KG1 (cell line): ENCODE results near the gene TNFSF18.
"Not testable (repeated sequence)": the region's sequence is repeated elsewhere in the genome, so short reads cannot be mapped to it uniquely, and the experiment has no call there.

Experiments
- DNase-seq: peaks from one replicate; lab custom pipeline; 2025; lab: John Stamatoyannopoulos, UW

The TNFSF18 gene, protein sequence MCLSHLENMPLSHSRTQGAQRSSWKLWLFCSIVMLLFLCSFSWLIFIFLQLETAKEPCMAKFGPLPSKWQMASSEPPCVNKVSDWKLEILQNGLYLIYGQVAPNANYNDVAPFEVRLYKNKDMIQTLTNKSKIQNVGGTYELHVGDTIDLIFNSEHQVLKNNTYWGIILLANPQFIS

DNA sequence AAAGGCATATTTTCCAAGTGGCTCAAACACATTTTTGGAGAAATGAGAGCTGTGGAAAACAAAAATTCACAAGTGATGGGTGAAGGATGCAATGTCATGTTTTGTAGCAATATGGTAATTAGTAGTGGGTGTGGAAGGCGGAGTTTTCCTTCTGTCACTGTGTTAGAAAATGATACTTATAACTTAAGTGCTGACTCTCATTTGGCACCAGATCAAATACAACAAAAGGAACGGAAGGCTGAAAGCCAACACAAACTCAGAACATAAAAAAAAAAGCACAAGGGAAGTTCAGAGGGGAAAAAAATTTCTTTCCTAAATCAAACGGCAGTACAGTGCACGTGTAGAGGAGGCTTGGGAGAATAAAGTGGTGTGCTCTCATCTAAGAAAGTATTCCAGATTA is at the start of gene TNFSF18:
Gene TNFSF18, minus strand, starts transcription at position 77 of the 400 bp plus-strand sequence. Its CDS starts 45 bp downstream, at position 32.
- no peak for DNase-seq

DNA sequence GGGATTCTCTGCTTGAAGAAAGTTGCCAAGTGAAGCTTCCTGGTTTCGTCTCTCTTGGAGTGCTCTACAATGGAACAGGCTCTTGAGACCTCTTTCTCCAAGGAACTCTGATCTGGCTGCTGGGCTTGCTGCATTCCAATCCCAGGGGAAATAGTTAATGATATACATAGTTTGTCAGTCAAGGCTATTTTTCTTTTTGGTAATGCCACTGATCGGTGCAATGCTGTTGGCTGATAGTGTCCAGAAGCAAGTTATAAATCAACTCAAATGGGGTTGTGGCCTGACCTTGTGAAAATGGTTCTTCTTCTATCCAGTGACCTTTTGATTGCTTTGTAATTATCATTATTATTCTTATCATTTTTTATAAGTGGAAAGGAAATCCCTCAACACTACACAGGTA is 48.4 kb upstream of the TNFSF18 start:
- no peak for DNase-seq

DNA sequence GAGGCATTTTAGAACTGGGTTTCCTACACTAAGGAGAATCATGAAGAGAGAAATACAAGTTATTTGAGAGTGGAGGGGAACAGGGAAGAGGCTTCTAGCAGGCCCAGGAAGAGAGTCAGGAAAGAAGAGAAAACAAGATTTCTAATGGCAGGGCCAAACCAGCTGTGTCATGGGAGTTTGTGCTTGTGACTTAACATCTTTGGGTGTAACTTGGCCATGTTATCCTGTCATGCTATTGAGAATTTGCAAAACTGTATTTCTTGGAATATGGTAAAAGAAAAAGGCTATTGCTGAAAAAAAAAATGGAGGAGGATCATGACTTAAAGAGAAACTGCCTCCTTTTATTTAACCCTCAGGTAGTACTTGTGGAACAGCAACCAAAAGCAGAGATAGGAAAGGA is 47.4 kb upstream of the TNFSF18 start:
- DNase-seq, result no peak

DNA sequence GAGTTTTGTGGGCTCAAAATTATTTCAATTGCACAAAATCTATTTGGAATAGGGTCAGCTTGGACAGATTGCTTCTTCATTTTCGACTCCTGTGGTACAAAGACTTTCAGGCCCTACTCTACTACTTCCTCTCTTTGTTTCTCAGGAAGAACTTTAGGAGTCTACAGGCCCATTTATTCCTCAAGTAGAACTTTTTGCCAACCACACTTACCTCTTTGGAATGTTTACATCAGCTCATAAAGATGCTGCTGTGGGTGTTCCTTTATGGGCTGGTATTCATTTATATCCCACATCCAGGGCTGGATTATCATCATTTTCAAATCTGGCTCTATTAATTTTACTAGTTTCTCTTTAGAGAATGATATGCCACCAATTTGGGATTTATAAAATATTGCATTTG is 46.3 kb upstream of the TNFSF18 start:
- no peak for DNase-seq

DNA sequence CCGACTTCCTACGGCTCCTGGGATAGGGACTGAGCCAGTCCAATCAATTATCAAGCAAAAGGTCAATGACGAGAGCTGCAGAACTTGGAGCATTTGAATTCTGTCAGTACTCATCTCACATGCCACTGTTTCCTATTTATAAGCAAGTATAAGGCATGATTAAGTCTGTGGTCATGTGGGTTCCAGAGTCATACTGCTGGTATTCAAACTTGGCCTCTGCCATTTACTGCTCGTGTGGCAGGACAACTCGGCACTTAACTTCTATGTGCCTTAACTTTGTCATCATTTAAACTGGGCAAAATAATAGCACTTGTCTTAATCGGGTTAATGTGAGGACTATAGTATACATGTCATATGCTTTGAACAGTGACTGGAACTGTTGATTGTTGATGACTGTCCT is 44.9 kb upstream of the TNFSF18 start:
- DNase-seq, result no peak

DNA sequence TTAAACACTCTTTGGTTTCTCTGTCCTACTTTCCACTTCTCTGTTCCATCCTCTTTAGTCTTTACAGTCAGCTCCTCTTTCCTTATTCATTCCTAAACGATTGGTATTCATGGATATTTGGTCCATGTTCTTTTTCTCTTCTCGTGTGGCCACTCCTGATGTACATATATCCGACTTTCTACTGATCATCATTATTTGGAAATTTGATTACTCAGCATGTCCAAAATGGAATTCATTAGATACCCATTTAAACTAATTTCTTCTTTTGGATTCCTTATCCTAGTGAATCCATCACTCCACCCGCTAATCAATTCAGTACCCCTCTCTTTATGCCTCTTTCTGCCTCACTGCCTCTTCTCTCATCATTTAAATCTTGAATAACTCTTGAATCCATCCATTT is 43.8 kb upstream of the TNFSF18 start:
- no peak for DNase-seq

DNA sequence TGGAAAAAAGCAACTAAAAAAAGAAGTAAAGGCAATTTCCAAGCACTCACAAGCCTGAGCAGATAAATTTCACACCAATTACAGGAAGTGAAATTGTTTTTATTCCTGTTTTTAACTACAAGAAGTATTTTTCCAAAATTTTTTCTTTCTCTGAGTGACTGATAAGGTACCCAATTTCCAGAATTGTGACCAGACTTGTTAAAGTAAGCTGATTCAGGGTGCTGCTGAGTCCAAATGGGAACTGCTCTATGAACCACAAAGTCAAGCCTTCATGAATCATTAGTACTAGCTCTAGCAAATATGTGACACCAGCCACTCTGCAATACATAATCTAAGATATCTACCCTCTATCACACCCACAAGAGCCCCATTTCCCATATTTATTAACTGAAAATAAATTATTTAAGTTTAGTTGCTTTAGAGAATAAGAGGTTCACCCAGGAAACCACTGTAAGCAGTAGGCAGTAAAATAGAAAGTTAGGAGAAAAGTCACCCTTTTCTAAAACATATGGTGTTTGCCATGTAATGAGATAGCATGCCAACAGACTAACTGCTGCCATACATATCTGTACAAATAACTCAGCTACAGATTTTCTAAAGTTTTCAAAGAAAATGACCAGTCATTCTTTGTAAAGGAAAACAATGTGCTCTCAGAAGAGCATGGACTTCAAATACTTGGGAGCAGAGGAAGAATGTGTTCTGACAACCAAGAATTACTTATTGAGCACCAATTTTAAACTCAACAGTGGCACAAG is 43.1 kb upstream of the TNFSF18 start:
- DNase-seq, result no peak

DNA sequence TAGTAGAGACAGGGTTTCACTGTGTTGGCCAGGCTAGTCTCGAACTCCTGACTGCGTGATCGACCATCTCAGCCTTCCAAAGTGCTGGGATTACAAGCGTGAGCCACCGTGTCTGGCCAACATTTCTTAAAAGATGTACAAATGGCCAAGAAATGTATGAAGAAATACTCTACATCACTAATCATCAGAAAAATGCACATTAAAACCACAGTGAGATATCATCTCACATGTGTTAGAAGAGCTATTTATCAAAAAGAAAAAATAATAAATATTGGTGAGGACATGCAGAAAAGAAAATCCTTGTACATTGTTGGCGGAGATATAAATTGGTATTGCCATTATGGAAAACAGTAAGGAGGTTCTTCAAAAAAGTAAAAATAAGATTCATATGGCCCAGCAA is 33.6 kb upstream of the TNFSF18 start:
- no peak for DNase-seq

DNA sequence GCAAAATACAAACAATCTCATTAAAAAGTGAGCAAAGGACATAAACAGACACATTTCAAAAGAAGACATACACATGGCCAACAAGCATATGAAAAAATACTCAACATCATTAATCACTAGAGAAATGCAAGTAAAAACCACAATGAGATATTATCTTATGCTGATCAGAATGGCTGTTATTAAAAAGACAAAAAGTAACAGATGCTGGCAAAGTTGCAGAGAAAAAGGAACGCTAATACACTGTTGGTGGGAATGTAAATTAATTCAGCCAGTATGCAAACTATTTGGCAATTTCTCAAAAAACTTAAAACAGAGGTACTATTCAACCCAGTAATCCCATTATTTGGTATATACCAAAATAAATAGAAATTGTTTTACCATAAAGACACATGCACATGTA is 32.2 kb upstream of the TNFSF18 start:
- no peak for DNase-seq

DNA sequence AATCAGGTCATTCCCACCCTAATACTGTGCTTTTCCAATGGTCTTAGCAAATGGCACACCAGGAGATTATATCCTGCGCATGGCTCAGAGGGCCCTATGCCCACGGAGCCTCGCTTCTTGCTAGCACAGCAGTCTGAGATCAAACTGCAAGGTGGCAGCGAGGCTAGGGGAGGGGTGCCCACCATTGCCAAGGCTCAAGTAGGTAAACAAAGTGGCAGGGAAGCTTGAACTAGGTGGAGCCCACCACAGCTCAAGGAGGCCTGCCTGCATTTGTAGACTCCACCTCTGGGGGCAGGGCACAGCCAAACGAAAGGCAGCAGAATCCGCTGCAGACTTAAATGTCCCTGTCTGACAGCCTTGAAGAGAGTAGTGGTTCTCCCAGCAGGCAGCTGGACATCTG is 23.5 kb upstream of the TNFSF18 start:
- DNase-seq, result not testable (repeated sequence)

DNA sequence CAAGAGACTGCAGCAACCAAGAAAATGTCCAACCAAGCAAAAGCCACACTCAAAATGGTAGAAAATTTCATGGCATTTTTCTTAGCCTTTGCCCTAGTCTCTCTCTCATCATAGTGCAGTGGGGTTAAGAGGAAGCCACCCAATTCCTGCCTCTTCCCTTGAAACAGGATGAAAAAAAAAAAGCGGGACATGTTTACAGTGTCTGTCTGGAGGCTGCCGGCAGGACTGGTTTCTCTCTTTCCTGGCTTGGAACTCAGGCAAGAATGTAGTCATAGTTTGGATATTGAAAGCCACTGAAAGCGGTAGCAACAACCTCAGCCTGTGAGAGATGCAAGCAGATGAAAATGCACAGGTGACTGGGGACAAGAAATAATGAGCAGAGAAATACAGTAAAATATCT is 13.3 kb upstream of the TNFSF18 start:
- DNase-seq, result no peak

DNA sequence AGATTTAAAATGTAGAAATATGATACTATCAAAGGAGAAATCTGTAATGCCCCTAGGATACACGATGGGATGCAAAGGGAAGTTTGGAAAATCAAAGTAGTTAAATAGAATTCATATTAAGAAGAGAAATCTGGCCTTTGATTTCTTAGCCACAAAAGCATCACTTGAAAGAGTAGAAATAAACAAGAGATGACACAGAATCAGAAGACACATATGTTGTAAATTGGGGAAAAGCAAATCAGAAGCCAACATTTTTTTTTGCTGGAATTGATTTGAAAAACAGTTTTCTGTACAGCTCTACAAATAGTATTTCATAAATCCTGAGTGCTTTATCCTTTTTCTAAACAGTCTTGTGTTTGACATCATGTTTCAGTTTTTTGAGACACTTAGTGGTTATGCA is 12.4 kb upstream of the TNFSF18 start:
- no peak for DNase-seq

DNA sequence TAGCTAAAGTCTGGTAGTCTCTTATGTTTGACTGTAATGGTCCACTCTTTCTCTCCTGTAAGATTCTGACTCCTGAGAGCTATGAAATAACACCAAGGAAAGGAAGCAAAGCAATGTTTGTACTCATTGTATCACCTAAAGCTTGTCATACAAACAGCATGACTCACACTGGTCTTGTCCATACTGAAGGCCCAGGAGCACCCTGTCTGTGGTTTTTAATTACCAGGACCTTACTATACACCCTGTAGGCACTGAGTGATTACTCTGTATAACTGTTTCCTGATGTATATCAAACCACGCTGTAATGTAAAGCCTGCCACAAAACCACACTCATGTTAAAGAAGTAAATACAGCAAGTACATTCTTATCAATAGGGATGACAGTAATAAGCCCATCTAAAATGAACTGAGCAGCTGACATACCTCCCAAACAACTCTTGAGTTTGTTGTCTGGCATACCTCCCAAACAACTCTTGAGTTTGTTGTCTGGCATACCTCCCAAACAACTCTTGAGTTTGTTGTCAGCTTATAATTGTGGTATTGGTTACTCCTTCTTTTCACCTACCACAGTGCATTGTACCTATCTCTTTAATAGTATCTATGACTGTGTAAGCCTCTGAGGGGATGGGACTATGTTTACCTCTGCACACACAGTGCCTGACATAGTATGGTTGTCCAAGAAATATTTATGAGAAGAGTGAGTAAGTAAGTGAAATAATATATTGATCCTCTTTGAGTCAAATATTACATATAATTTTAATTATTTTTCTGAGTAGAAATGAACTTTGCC is 11.6 kb upstream of the TNFSF18 start:
- no peak for DNase-seq

DNA sequence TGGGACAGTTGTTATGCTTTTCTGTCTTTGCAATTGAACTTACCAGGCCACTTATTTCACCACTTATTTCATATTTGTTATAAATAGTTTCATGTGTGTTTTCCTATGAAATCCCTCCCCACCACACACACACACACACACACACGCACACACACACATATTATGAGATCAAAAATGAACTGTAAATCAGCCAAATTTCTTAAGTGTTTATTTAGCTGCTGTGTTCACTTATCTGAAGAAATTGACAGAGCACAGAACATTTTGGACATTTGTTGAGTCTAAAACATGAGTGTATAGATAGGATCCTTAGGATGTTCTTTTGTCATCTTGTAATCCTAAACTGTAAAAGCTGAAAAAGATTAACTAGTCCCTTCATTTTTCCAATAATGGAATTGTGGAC is 7.8 kb upstream of the TNFSF18 start:
- no peak for DNase-seq

DNA sequence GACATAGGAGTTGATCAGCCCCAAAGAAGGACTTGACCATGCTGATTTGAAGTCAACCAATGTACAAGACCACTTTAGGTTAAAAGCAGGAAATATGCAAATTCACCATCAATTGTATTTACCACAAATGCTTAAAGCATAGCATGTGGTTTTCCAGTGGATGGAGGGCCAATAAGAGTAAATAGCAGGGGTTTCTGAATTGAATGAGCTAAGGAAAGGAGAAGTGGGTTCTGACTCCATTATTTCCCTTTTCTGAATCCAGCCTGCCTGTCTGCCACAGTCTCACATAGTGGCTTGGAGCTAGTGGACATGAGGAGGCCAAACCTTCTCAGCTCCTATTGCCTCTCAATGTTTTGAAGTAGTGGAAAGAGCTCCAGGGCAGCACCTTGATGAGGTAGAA is 7.2 kb upstream of the TNFSF18 start:
- DNase-seq, result no peak

DNA sequence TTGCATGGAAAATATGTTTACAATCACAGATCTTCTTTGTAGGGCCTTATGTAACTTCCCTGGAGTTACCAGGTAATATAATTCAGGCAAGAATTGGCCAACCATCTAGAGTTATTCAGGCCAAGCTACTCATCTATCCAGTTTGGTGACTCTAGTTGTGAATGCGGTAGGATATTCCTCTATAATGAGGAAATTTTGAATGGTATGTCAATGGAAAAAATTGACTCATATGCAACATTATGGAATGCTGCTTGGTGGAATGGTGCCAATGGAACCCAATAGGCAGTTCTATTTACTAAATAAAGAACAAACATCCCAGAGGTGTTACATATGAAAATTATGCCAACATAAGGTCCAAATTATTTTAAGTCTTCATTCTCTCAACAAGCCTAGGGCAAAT is 5.6 kb upstream of the TNFSF18 start:
- no peak for DNase-seq

DNA sequence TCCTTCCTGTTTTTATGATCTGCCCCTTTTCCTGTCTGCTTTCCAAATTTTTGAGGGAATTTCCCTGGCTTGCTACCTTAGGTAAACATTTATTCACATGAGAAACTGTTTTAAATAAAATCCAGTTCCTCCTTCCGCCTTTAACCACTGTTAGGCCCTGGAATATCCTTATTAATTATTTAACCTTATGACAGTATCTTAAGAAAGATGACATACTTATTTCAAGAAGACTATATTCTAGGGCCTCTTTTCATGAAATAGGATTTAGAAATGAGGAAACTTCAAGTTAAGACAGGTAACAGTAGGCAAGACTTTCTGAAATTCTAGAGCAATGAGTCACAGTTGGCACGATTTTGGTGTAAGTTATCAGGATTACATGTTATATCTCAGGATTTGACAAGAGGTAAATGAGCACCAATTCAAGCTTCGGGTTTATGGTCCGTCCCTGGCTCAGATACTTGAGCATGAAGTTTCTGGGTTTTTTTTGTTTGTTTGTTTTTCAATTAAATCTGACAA is 2.0 kb upstream of the TNFSF18 start:
- DNase-seq, result no peak

DNA sequence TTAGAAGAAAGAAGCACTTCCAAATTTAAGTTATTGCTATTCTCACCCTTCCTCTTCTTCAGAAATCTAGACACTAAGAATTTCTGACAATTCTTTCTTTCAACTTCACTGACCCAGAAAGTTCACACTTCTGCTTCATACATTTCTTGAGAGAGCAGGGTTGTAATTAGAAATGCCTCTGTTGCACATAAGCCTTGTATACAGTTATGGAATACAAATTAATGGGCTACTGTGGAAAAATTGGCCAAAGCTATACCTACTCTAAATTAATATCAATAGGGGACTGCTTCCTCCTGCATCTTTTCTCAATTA is 1.5 kb downstream of the TNFSF18 start:
- no peak for DNase-seq

DNA sequence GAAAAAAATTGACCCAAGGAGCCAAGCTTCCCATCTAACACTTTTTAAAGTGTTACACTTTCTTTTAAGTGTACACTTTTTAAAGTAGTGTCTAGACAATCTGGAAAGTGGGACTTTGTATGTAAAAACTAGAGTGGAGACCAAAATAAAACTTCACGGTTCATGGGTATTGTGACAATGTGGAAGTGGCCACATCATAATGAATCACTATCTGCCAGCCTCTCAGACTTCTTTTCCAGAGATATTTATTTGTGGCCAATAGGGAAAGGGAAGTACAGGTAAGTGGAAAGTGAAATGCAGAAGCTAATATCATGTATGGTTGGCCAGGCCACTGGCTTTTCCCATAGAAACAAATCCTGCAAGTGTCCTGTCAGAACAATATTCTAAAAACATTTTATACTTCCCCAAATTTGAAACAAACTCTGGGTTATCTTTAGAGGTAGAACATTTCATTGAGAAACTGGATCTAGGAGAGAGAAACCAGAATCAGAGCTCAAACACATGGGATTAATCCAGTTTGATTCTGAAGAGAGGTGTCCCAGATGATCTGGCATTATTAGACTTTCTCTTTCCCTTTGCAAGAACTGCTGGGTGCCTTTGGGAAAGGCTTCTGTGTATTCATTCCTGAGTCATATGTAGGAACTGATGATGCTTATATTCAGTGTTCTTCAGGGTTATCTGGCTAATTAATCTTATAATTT is 2.0 kb downstream of the TNFSF18 start:
- DNase-seq, result no peak

DNA sequence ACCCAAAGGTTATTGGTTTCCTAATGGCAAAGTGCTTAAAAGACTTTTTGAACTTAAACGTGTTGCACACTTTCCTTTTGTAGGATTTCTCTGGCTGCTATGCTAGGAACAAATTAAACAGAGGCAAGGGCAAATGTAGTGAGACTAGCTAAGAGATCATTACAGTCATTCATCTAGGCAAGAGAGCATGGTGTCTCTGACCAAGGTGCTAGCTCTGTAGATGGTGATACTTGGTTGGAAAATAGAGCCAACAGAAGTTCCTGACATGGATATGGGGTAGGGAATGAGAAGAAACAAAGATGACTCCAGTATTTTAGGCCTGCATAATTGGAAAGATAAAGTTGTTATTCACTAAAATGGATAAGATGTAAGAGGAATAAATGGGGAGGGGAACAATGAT is 6.1 kb downstream of the TNFSF18 start:
- DNase-seq, result no peak

DNA sequence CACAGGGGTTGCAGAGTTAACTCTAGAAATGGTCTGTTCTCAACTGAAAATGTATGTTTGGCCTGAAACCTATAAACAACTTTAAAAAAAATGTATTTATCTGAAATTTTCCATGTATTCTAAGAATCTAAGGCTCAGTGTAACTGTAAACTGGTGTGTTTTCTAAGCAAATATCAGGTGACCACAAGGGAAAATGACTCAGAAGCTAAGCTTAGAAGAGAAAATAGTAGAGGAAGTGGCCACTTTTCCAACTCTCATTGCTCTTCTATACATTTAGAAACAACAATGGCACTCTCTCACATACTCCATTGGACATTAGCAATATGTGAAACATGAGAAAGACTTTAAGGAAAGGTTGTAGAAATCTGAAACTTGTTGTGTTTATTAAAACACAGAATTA is 7.5 kb downstream of the TNFSF18 start:
- no peak for DNase-seq

DNA sequence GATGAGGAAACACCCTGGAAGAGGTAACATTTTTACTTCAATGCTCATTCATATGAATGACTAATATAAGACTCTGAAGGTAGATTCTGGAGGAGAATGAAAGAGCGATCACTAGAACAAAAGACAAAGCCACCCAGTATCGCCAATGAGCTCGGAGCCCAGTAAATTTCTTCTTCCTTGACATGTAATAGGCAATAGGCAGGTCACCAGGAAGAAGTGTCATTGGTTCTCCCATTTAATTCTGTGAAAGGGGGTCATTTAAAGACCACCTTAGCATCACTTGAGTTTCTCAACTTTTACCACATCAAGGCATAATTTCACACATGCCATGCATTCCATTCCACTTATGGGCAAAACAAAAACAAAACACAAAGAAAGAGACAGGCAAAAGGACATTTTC is 7.9 kb downstream of the TNFSF18 start:
- DNase-seq, result no peak

DNA sequence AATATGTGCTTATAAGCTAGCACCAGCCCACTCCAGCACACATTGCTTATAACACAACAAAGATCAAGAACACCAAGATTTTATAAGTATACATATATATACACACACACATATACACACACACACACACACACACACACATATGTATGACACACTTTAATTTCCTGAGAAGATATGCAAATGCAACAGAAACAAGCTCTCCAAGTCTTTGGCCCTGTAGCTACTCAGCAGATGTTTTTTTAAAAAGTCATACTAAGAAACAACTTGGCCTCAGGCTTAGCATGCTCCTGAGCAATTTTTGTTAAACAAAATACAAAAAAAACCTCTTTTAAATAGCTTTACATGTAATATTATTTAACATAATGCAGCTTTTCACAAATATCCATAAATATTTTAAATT is 11.1 kb downstream of the TNFSF18 start:
- DNase-seq, result no peak
